HepG2 (cell line): ENCODE measurements around the gene LBX1. TPM values are rescaled to one million over a fixed set of nuclear protein-coding genes. Genes with fewer than 3 reads are reported as not detected.

Experiments used
- ATAC-seq: fragments of 200-7000 bp; cut with Tn5 transposase; 3 replicates; pipeline ENCODE4 v1.9.1; 2020; ENCODE audit warnings: mild to moderate bottlenecking, moderate library complexity
- BruUV-seq: library from RNA; stranded (reverse); fragments of 400-500 nt; replicated peaks from 2 replicates; lab custom pipeline; 2021; lab: Mats Ljungman, UMichigan
- CTCF ChIA-PET: fragments of 300-600 bp; formaldehyde crosslinking; extraction: SDS; loops from one replicate; lab custom pipeline; 2021; ENCODE audit warnings: low total read pairs, inconsistent platforms, low intra/inter-chr PET ratio; lab: Yijun Ruan, JAX
- POLR2A ChIA-PET: fragments of 350-600 bp; sonication (Branson Sonifier 250); formaldehyde crosslinking; loops from one replicate; lab custom pipeline; 2020; ENCODE audit warnings: antibody characterized with exemption, inconsistent platforms; lab: Yijun Ruan, JAX
- DNase-seq: peaks from one replicate; pipeline ENCODE4 v3.0.0-alpha.2; 2015; ENCODE audit warnings: low spot score
- FAIRE-seq: peaks from 3 replicates; lab custom pipeline; 2011; peaks lifted over from hg19 to GRCh38; lab: Jason Lieb, UNC
- H2AFZ ChIP-seq: one replicate; pipeline ENCODE4 v1.6.1; 2011; ENCODE audit warnings: low read length, inconsistent platforms
- H3K27ac ChIP-seq: fragments of 300-600 bp; 3 replicates; pipeline ENCODE4 v1.8.0; 2011; ENCODE audit warnings: mixed run types, mild to moderate bottlenecking, mixed read lengths, low read length, inconsistent platforms; ENCODE audit not compliant: insufficient read depth; ENCODE audit errors: extremely low read length
- H3K27me3 ChIP-seq, 2 experiments: fragments of 200-600 bp in 1 of 2; 2 replicates in 1 of 2; 3 replicates in 1 of 2; pipeline versions ENCODE4 v1.6.0 to v1.8.0; 2011; ENCODE audit warnings: low read length in 2 of 2, mild to moderate bottlenecking in 2 of 2, moderate library complexity in 2 of 2, inconsistent platforms in 1 of 2; ENCODE audit not compliant: insufficient read depth in 2 of 2, control insufficient read depth in 1 of 2
- H3K36me3 ChIP-seq, 2 experiments: fragments of 200-600 bp in 1 of 2; replicated peaks in 1 of 2; 2 replicates in 1 of 2; 3 replicates in 1 of 2; pipeline versions ENCODE4 v1.5.1 to v1.8.0; 2011; ENCODE audit warnings: low read length in 2 of 2, inconsistent platforms in 1 of 2; ENCODE audit not compliant: insufficient read depth in 2 of 2, control insufficient read depth in 1 of 2
- H3K4me1 ChIP-seq: 2 replicates; pipeline ENCODE4 v1.5.1; 2012; ENCODE audit warnings: low read length, inconsistent platforms; ENCODE audit not compliant: insufficient read depth
- H3K4me2 ChIP-seq: 2 replicates; pipeline ENCODE4 v1.6.0; 2011; ENCODE audit warnings: low read depth, low read length, inconsistent platforms
- H3K4me3 ChIP-seq, 3 experiments: fragments of 200-600 bp in 1 of 3; sonication (generic), shearing (Covaris generic) in 1 of 3; replicated peaks in 1 of 3; 2 replicates each; pipeline ENCODE4 v1.5.1; 2011 to 2016; ENCODE audit warnings: low read length in 3 of 3, inconsistent platforms in 2 of 3, low read depth in 2 of 3, mild to moderate bottlenecking in 2 of 3, control low read depth in 1 of 3, mixed read lengths in 1 of 3; ENCODE audit not compliant: insufficient read depth in 1 of 3
- H3K79me2 ChIP-seq: one replicate; pipeline ENCODE4 v1.6.1; 2011; ENCODE audit warnings: low read length, inconsistent platforms; ENCODE audit not compliant: insufficient read depth
- H3K9ac ChIP-seq: 2 replicates; pipeline ENCODE4 v1.6.0; 2011; ENCODE audit warnings: mild to moderate bottlenecking, low read depth, low read length, inconsistent platforms; ENCODE audit not compliant: insufficient read depth
- H3K9me3 ChIP-seq: 2 replicates; pipeline ENCODE4 v1.5.1; 2012; ENCODE audit warnings: mild to moderate bottlenecking, low read length
- H4K20me1 ChIP-seq: 2 replicates; pipeline ENCODE4 v1.6.0; 2011; ENCODE audit warnings: inconsistent platforms, mild to moderate bottlenecking, low read length, moderate library complexity; ENCODE audit not compliant: insufficient read depth
- HNRNPK ChIP-seq: fragments of 200-400 bp; formaldehyde crosslinking; IDR thresholded peaks from 2 replicates; pipeline ENCODE4 v1.6.1; 2018; ENCODE audit warnings: low read length, low read depth, moderate library complexity, mild to moderate bottlenecking; ENCODE audit not compliant: poor library complexity, severe bottlenecking
- LRRFIP1 ChIP-seq: sonication (generic); formaldehyde crosslinking; conservative IDR thresholded peaks from 2 replicates; pipeline ENCODE4 v1.4.0; 2020; ENCODE audit warnings: missing genetic modification reagents
- WGBS: methylation state at CpG from one replicate; pipeline ENCODE4 v1.1.6; 2017; ENCODE audit warnings: low lambda C conversion rate; 5-methylcytosine and 5-hydroxymethylcytosine counted together
- in situ Hi-C: cut with HindIII; loops from 2 replicates; pipeline ENCODE4 v1.10.0; 2017; ENCODE audit warnings: low pct_unique_long_range_greater_than_20kb; ENCODE audit not compliant: extremely low pct_ligation_motif_present
- intact Hi-C: fragments of 100-400 bp; cut with micrococcal nuclease; formaldehyde crosslinking; loops from one replicate; pipeline ENCODE4 v1.10.0; 2022; ENCODE audit not compliant: unreplicated experiment
- polyA plus RNA-seq, 8 experiments: library from polyadenylated mRNA; depleted of rRNA in 3 of 8; stranded (reverse) in 7 of 8; unstranded in 1 of 8; fragments of >200 nt; fragmentation: Illumina TruSeq in 4 of 8; extraction: Trizol in 4 of 8; gene quantifications; 2 replicates each; pipeline versions ENCODE4 v1.2.1 to v1.2.3, GENCODE V29; 2011 to 2016; ENCODE audit warnings: low read depth in 4 of 8, missing spikeins in 1 of 8, mixed read lengths in 1 of 8; ENCODE audit not compliant: insufficient read depth in 1 of 8
- total RNA-seq, 5 experiments: library from RNA; depleted of rRNA; stranded (reverse); fragments of >200 nt; fragmentation: Illumina TruSeq; extraction: Trizol; gene quantifications; 2 replicates each; pipeline ENCODE4 v1.2.3, GENCODE V29; 2016; ENCODE audit warnings: low read depth in 1 of 5

Gene LBX1
- total and polyA plus RNA-seq, 2 of the 13 experiments (the other 11 are each of a cell fraction or from before 2014, with no cell fraction given): not detected

- Histone ChIP-seq H3K9me3 (no peaks in the 10 kb centered on the region), H3K79me2 (no peaks in the 10 kb centered on the region), H3K36me3 (no peaks in the 10 kb centered on the region), H2AFZ (no peak overlapping the region), H3K27ac (no peak overlapping the region), H3K4me2 (no peak overlapping the region), H3K9ac (no peak overlapping the region), H3K27me3 (peaks cover 28 to 97% of the 10 kb centered on the region in 2 experiments), H3K4me1 (peaks cover 12% of the 10 kb centered on the region), H4K20me1 (no peaks in the 10 kb centered on the region), H3K4me3 (no peak overlapping the region)
- ATAC-seq: no peak
- in situ Hi-C loops (no loop called here), intact Hi-C loops (no loop called here)
- no TSS peak for BruUV-seq
- FAIRE-seq: no peak
- ChIA-PET CTCF (no interaction called here), POLR2A (no interaction called here)
- no peak for DNase-seq
- TF ChIP-seq HNRNPK: peak; percentile 33
- TF ChIP-seq LRRFIP1 (CRISPR knock-in tag): no peak
- WGBS: 52% methylated on average over 48 of the region's 71 CpGs
These were observed 5.0 kb downstream of the LBX1 start for GRCh38 chr10:101224060-101224909.
